DND-41 (cell line): ENCODE data around the gene PPP2CA.

ENCODE experiments used
- ATAC-seq: fragments of 200-7000 bp; cut with Tn5 transposase; 3 replicates; pipeline ENCODE4 v1.9.1; 2021; ENCODE audit warnings: low read depth; ENCODE audit not compliant: insufficient read depth
- DNase-seq: peaks from one replicate; pipeline ENCODE4 v3.0.0-alpha.2; 2020
- H2AFZ ChIP-seq: 2 replicates; pipeline ENCODE4 v1.6.0; 2012; ENCODE audit warnings: low read depth, low read length
- H3K27ac ChIP-seq: 2 replicates; pipeline ENCODE4 v1.5.1; 2012; ENCODE audit warnings: low read length, inconsistent platforms
- H3K27me3 ChIP-seq: fragments of 200-600 bp; sonication (generic); 2 replicates; pipeline ENCODE4 v1.6.0; 2012; ENCODE audit warnings: low read length, mild to moderate bottlenecking, inconsistent platforms; ENCODE audit not compliant: insufficient read depth, poor library complexity
- H3K36me3 ChIP-seq: 2 replicates; pipeline ENCODE4 v1.5.1; 2012; ENCODE audit warnings: low read length, inconsistent platforms; ENCODE audit not compliant: insufficient read depth
- H3K4me1 ChIP-seq: 2 replicates; pipeline ENCODE4 v1.5.1; 2012; ENCODE audit warnings: mild to moderate bottlenecking, low read length; ENCODE audit not compliant: insufficient read depth
- H3K4me2 ChIP-seq: 2 replicates; pipeline ENCODE4 v1.6.0; 2012; ENCODE audit warnings: mild to moderate bottlenecking, moderate library complexity, low read length, inconsistent platforms; ENCODE audit not compliant: insufficient read depth
- H3K4me3 ChIP-seq, 2 experiments: fragments of 200-600 bp in 1 of 2; shearing (Covaris generic) in 1 of 2; 2 replicates each; pipeline ENCODE4 v1.5.1; 2012 to 2016; ENCODE audit warnings: inconsistent platforms in 2 of 2, low read length in 2 of 2, mild to moderate bottlenecking in 2 of 2, low read depth in 1 of 2, moderate library complexity in 1 of 2
- H3K79me2 ChIP-seq: 2 replicates; pipeline ENCODE4 v1.6.0; 2012; ENCODE audit warnings: low read length, inconsistent platforms; ENCODE audit not compliant: insufficient read depth
- H3K9ac ChIP-seq: 2 replicates; pipeline ENCODE4 v1.6.0; 2012; ENCODE audit warnings: low read depth, mild to moderate bottlenecking, inconsistent platforms, low read length, moderate library complexity
- H3K9me3 ChIP-seq: 2 replicates; pipeline ENCODE4 v1.5.1; 2012; ENCODE audit warnings: low read length, moderate library complexity, mild to moderate bottlenecking, inconsistent platforms; ENCODE audit not compliant: insufficient read depth, severe bottlenecking
- H4K20me1 ChIP-seq: 2 replicates; pipeline ENCODE4 v1.6.0; 2012; ENCODE audit warnings: low read length; ENCODE audit not compliant: insufficient read depth
- CTCF ChIP-seq: IDR thresholded peaks from 2 replicates; pipeline ENCODE4 v1.5.1; 2012; ENCODE audit warnings: borderline replicate concordance, low read length, moderate library complexity, mild to moderate bottlenecking; ENCODE audit not compliant: poor library complexity, severe bottlenecking; ENCODE audit errors: extremely low read depth
- EZH2 ChIP-seq: IDR thresholded peaks from 3 replicates; pipeline ENCODE4 v1.6.1; 2012; ENCODE audit warnings: borderline replicate concordance, low read depth, mild to moderate bottlenecking, moderate library complexity, low read length, inconsistent platforms; ENCODE audit not compliant: severe bottlenecking

PPP2CA gene

DNA sequence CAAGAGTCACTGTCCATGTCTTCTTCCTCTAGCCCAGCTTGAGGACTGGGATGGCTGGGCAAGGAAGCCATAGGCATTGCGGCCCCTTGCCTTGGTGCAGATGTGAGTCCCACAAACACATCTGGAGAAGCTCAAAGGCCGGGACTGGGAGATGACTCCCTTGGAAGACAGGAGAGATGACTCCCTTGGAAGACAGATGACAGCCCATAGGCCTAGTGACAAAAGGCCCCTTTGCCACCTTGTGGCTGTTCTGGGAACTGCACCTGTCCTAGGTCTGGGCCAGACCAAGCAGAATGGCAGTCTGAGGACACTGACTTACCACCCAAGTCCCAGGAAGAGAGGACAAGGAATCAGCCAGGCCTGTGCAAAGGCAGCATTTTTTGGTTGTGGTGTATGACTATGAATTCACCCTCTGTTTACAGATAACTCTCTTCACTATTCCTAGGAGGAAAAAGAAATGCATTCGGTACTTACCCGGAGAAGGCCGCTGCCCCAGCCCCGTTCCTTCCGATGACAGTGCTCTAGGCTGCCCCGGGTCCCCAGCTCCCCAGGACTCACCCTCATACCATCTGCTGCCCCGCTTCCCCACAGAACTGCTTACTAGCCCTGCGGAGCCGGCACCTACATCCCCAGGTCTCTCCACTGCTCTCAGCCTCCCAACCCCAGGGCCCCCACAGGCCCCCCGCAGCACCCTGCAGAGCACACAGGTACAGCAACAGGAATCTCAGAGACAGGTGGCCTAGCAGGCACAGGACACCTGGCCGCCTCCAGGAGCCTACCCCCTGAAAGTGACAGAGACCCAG is 79.9 kb downstream of the PPP2CA start:
- H3K4me2 ChIP-seq = no peak overlapping the region
- peaks cover 46% of the 10 kb centered on the region for H3K79me2 ChIP-seq
- peak; percentile 96 for TF ChIP-seq CTCF
- no peak for TF ChIP-seq EZH2
- no peak overlapping the region for H2AFZ ChIP-seq
- H3K9me3 ChIP-seq = no peaks in the 10 kb centered on the region
- H3K36me3 ChIP-seq = peaks cover 91% of the 10 kb centered on the region
- H3K4me1 ChIP-seq = no peaks in the 10 kb centered on the region
- no peak overlapping the region for H3K27ac ChIP-seq
- no peaks in the 10 kb centered on the region for H3K27me3 ChIP-seq
- H3K9ac ChIP-seq = no peak overlapping the region
- DNase-seq (peak; percentile 79), ATAC-seq (peak; percentile 85)
- no peak overlapping the region for H3K4me3 ChIP-seq
- peaks cover 76% of the 10 kb centered on the region for H4K20me1 ChIP-seq

- H3K4me1 ChIP-seq = no peaks in the 10 kb centered on the region
- TF ChIP-seq CTCF = no peak
- no peak for TF ChIP-seq EZH2
- peaks cover 82% of the 10 kb centered on the region for H4K20me1 ChIP-seq
- DNase-seq = no peak
- H3K4me2 ChIP-seq = no peak overlapping the region
- H3K9me3 ChIP-seq = no peaks in the 10 kb centered on the region
- H3K27ac ChIP-seq = no peak overlapping the region
- no peak overlapping the region for H3K4me3 ChIP-seq
- peaks cover 47% of the 10 kb centered on the region for H3K79me2 ChIP-seq
- H3K36me3 ChIP-seq = peaks cover 90% of the 10 kb centered on the region
- H3K9ac ChIP-seq = no peak overlapping the region
- no peaks in the 10 kb centered on the region for H3K27me3 ChIP-seq
- no peak for ATAC-seq
- H2AFZ ChIP-seq = no peak overlapping the region
Observed at GRCh38 chr5:134145041-134145757, 80.7 kb downstream of the PPP2CA start.
